Lower leg skin (tissue), 3 donors: ENCODE data around the gene RIPOR2.

ENCODE experiments used
- POLR2A ChIP-seq, 2 donors: fragments of 450-650 bp; IDR thresholded peaks; one replicate each; pipeline ENCODE4 v1.6.1; 2016 to 2017; ENCODE audit warnings: antibody characterized with exemption in 2 of 2, mild to moderate bottlenecking in 1 of 2, moderate library complexity in 1 of 2
- TF ChIP-seq, protein P1 (sequence below), 3 donors: fragments of 450-650 bp; IDR thresholded peaks; one replicate each; pipeline ENCODE4 v1.5.1; 2016; ENCODE audit warnings: antibody characterized with exemption in 3 of 3, mild to moderate bottlenecking in 3 of 3, moderate library complexity in 2 of 3

DNA sequence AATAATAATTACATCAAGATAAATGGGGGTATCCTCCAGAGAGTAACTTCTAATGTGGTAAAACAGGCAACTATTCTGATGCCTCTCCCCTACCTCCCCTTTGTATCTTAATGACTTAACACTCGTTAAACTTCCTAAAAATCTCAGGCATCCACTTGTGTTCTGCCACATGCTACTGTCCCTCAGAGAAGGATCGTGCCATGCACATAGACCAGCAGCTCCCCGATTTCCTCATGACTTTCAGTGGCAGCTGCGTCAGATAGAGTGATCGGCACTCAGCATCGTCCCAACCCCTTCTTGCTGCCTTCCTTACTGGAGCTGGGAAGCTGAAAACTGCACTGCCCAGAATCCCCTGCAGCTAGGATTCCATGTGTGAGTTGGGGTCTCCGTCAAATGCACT lies 32.1 kb downstream of the RIPOR2 start:
- TF ChIP-seq, protein P1, sequence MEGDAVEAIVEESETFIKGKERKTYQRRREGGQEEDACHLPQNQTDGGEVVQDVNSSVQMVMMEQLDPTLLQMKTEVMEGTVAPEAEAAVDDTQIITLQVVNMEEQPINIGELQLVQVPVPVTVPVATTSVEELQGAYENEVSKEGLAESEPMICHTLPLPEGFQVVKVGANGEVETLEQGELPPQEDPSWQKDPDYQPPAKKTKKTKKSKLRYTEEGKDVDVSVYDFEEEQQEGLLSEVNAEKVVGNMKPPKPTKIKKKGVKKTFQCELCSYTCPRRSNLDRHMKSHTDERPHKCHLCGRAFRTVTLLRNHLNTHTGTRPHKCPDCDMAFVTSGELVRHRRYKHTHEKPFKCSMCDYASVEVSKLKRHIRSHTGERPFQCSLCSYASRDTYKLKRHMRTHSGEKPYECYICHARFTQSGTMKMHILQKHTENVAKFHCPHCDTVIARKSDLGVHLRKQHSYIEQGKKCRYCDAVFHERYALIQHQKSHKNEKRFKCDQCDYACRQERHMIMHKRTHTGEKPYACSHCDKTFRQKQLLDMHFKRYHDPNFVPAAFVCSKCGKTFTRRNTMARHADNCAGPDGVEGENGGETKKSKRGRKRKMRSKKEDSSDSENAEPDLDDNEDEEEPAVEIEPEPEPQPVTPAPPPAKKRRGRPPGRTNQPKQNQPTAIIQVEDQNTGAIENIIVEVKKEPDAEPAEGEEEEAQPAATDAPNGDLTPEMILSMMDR (IDR thresholded peaks at IDR 0.05), result no peak
- TF ChIP-seq POLR2A (IDR thresholded peaks at IDR 0.05), result no peak
